Measurements from ENCODE around the gene REEP3.
"Not testable (repeated sequence)": the region's sequence is repeated elsewhere in the genome, so short reads cannot be mapped to it uniquely, and the experiment has no call there.

The REEP3 gene

GRCh38 chr10:63549810-63550209 is 28.6 kb downstream of the REEP3 start:
- DNase-seq (ENCODE audit: low read depth) = no peak

GRCh38 chr10:63553031-63553430 is 31.8 kb downstream of the REEP3 start:
- DNase-seq (ENCODE audit: low read depth) = no peak

GRCh38 chr10:63553473-63553872 is 32.3 kb downstream of the REEP3 start:
- DNase-seq (ENCODE audit: low read depth) = no peak

GRCh38 chr10:63554657-63555056 is 33.5 kb downstream of the REEP3 start:
- peak; percentile 2 for DNase-seq (ENCODE audit: low read depth)

- DNase-seq (ENCODE audit: low read depth) = no peak
These were observed 34.1 kb downstream of the REEP3 start for GRCh38 chr10:63555330-63555729.

- DNase-seq (ENCODE audit: low read depth) = no peak
These were observed 37.1 kb downstream of the REEP3 start for GRCh38 chr10:63558132-63558784.

GRCh38 chr10:63561341-63561740 is 40.1 kb downstream of the REEP3 start:
- no peak for DNase-seq (ENCODE audit: low read depth)

- DNase-seq (ENCODE audit: low read depth) = no peak
These were observed 41.2 kb downstream of the REEP3 start for GRCh38 chr10:63562391-63562790.

GRCh38 chr10:63562857-63563256 is 41.7 kb downstream of the REEP3 start:
- DNase-seq (ENCODE audit: low read depth) = no peak

GRCh38 chr10:63563623-63564022 is 42.4 kb downstream of the REEP3 start:
- no peak for DNase-seq (ENCODE audit: low read depth)

GRCh38 chr10:63564731-63565130 is 43.5 kb downstream of the REEP3 start:
- not testable (repeated sequence) for DNase-seq (ENCODE audit: low read depth)

- no peak for DNase-seq (ENCODE audit: low read depth)
These were observed 52.0 kb downstream of the REEP3 start for GRCh38 chr10:63573068-63573697.

GRCh38 chr10:63574011-63574410 is 52.8 kb downstream of the REEP3 start:
- no peak for DNase-seq (ENCODE audit: low read depth)

- no peak for DNase-seq (ENCODE audit: low read depth)
These were observed 55.3 kb downstream of the REEP3 start for GRCh38 chr10:63576501-63576900.

- DNase-seq (ENCODE audit: low read depth) = no peak
These were observed 57.3 kb downstream of the REEP3 start for GRCh38 chr10:63578501-63578900.

- no peak for DNase-seq (ENCODE audit: low read depth)
These were observed 58.3 kb downstream of the REEP3 start for GRCh38 chr10:63579371-63580014.

- no peak for DNase-seq (ENCODE audit: low read depth)
These were observed 61.5 kb downstream of the REEP3 start for GRCh38 chr10:63582690-63583089.

GRCh38 chr10:63583397-63583796 is 62.2 kb downstream of the REEP3 start:
- DNase-seq (ENCODE audit: low read depth) = no peak

- no peak for DNase-seq (ENCODE audit: low read depth)
These were observed 62.9 kb downstream of the REEP3 start for GRCh38 chr10:63583909-63584724.

- no peak for DNase-seq (ENCODE audit: low read depth)
These were observed 63.5 kb downstream of the REEP3 start for GRCh38 chr10:63584725-63585035.

GRCh38 chr10:63585041-63585440 is 63.8 kb downstream of the REEP3 start:
- DNase-seq (ENCODE audit: low read depth) = no peak

- DNase-seq (ENCODE audit: low read depth) = no peak
These were observed 64.8 kb downstream of the REEP3 start for GRCh38 chr10:63586043-63586442.

GRCh38 chr10:63587191-63587590 is 66.0 kb downstream of the REEP3 start:
- no peak for DNase-seq (ENCODE audit: low read depth)
